HepG2 (cell line): ENCODE results near the gene ETFB. TPM values are rescaled to one million over a fixed set of nuclear protein-coding genes. Genes with fewer than 3 reads are reported as not detected.

Experiments used
- ARID5B ChIP-seq: IDR thresholded peaks from 2 replicates; pipeline ENCODE4 v1.4.0; 2020; ENCODE audit warnings: mild to moderate bottlenecking, missing genetic modification reagents
- ARNTL ChIP-seq: sonication (generic); formaldehyde crosslinking; IDR thresholded peaks from 2 replicates; pipeline ENCODE4 v1.4.0; 2020; ENCODE audit warnings: mild to moderate bottlenecking, missing genetic modification reagents
- ATM ChIP-seq: fragments of 450-650 bp; IDR thresholded peaks from 2 replicates; pipeline ENCODE4 v1.7.1; 2017; ENCODE audit warnings: mild to moderate bottlenecking, borderline replicate concordance
- CAMTA2 ChIP-seq: sonication (generic); formaldehyde crosslinking; IDR thresholded peaks from 2 replicates; pipeline ENCODE4 v1.4.0; 2020; ENCODE audit warnings: mild to moderate bottlenecking, missing genetic modification reagents, borderline replicate concordance
- CEBPB ChIP-seq: IDR thresholded peaks from 2 replicates; pipeline ENCODE4 v1.6.1; 2011; ENCODE audit warnings: low read depth, low read length, improper control_type of control experiment, borderline replicate concordance
- CHD2 ChIP-seq: IDR thresholded peaks from 2 replicates; pipeline ENCODE4 v1.6.1; 2011; ENCODE audit warnings: low read depth, low read length, improper control_type of control experiment
- MTF2 ChIP-seq: sonication (generic); formaldehyde crosslinking; IDR thresholded peaks from 2 replicates; pipeline ENCODE4 v1.5.0; 2020; ENCODE audit warnings: missing genetic modification reagents, borderline replicate concordance
- ONECUT2 ChIP-seq: sonication (generic); formaldehyde crosslinking; IDR thresholded peaks from 2 replicates; pipeline ENCODE4 v1.4.0; 2020; ENCODE audit warnings: missing genetic modification reagents
- SMAD9 ChIP-seq: sonication (generic); formaldehyde crosslinking; IDR thresholded peaks from 2 replicates; pipeline ENCODE4 v1.5.1; 2020; ENCODE audit warnings: mild to moderate bottlenecking, missing genetic modification reagents
- ZNF101 ChIP-seq: sonication (generic); formaldehyde crosslinking; IDR thresholded peaks from 2 replicates; pipeline ENCODE4 v1.4.0; 2020; ENCODE audit warnings: mild to moderate bottlenecking, low read depth, missing genetic modification reagents, borderline replicate concordance
- ZNF468 ChIP-seq: sonication (generic); formaldehyde crosslinking; IDR thresholded peaks from 2 replicates; pipeline ENCODE4 v1.8.0; 2022; ENCODE audit warnings: mild to moderate bottlenecking, moderate library complexity, missing genetic modification reagents
- ZNF740 ChIP-seq: sonication (generic); formaldehyde crosslinking; IDR thresholded peaks from 2 replicates; pipeline ENCODE4 v1.4.0; 2020; ENCODE audit warnings: missing genetic modification reagents
- polyA plus RNA-seq, 8 experiments: library from polyadenylated mRNA; depleted of rRNA in 3 of 8; stranded (reverse) in 7 of 8; unstranded in 1 of 8; fragments of >200 nt; fragmentation: Illumina TruSeq in 4 of 8; extraction: Trizol in 4 of 8; gene quantifications; 2 replicates each; pipeline versions ENCODE4 v1.2.1 to v1.2.3, GENCODE V29; 2011 to 2016; ENCODE audit warnings: low read depth in 4 of 8, missing spikeins in 1 of 8, mixed read lengths in 1 of 8; ENCODE audit not compliant: insufficient read depth in 1 of 8
- total RNA-seq, 5 experiments: library from RNA; depleted of rRNA; stranded (reverse); fragments of >200 nt; fragmentation: Illumina TruSeq; extraction: Trizol; gene quantifications; 2 replicates each; pipeline ENCODE4 v1.2.3, GENCODE V29; 2016; ENCODE audit warnings: low read depth in 1 of 5
- TF ChIP-seq, protein P1 (sequence below): sonication (generic); formaldehyde crosslinking; IDR thresholded peaks from 2 replicates; pipeline ENCODE4 v1.8.1; 2022; ENCODE audit warnings: low read depth, mild to moderate bottlenecking, missing genetic modification reagents
- TF ChIP-seq, protein P2 (sequence below): sonication (generic); formaldehyde crosslinking; IDR thresholded peaks from 2 replicates; pipeline ENCODE4 v1.4.0; 2020; ENCODE audit warnings: mild to moderate bottlenecking, missing genetic modification reagents
- TF ChIP-seq, protein P3 (sequence below): IDR thresholded peaks from 2 replicates; pipeline ENCODE4 v1.6.1; 2016
- TF ChIP-seq, protein P4 (sequence below): sonication (generic); formaldehyde crosslinking; IDR thresholded peaks from 2 replicates; pipeline ENCODE4 v1.4.0; 2020; ENCODE audit warnings: missing genetic modification reagents
- TF ChIP-seq, protein P5 (sequence below): IDR thresholded peaks from 2 replicates; pipeline ENCODE4 v1.6.1; 2016; ENCODE audit warnings: missing genetic modification reagents, missing compliant biosample characterization

ETFB gene
- total and polyA plus RNA-seq, 2 of the 13 experiments (the other 11 are each of a cell fraction or from before 2014, with no cell fraction given), result 678 to 1,314 TPM

DNA sequence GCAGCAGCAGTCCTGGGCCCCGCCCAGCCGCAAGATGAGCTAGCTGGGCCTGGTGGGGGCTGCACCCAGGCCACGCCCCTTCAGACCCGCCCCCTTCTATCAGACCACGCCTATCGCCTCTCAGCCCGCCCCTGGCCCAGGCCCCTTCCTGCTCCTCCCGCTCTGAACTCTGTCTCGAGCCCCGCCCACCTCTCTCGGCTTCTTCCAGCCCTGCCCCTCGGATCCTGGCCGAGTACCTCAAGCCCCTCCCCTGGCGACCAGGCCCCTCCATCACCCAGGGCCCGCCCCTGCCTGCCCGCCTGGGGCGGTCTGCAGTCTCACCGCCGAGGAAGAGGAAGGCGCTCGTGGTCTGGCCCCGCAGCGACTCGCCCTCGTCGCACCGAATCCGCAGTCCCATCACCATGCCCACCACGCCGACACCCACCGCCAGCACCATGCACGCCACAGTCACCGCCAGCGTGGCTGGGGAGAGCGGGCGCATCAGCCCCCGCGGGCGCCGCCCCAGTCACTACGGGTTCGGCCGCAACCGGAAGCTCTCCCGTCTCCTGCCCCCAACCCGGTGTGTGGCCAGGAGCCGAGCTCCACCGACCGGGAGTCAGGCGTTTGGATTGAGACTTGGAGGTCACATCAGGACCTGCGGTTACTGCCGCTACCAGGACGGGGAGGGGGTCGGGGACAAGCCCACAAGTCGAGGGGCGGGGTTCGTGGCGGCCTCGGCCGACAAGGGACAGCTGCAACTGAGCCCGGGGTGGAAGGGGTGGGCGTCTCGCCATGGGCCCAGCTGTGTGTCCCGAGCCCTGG is 1.6 kb upstream of the ETFB start (continued):
- TF ChIP-seq ARID5B (CRISPR knock-in tag), result peak; percentile 58
- TF ChIP-seq, protein P1, sequence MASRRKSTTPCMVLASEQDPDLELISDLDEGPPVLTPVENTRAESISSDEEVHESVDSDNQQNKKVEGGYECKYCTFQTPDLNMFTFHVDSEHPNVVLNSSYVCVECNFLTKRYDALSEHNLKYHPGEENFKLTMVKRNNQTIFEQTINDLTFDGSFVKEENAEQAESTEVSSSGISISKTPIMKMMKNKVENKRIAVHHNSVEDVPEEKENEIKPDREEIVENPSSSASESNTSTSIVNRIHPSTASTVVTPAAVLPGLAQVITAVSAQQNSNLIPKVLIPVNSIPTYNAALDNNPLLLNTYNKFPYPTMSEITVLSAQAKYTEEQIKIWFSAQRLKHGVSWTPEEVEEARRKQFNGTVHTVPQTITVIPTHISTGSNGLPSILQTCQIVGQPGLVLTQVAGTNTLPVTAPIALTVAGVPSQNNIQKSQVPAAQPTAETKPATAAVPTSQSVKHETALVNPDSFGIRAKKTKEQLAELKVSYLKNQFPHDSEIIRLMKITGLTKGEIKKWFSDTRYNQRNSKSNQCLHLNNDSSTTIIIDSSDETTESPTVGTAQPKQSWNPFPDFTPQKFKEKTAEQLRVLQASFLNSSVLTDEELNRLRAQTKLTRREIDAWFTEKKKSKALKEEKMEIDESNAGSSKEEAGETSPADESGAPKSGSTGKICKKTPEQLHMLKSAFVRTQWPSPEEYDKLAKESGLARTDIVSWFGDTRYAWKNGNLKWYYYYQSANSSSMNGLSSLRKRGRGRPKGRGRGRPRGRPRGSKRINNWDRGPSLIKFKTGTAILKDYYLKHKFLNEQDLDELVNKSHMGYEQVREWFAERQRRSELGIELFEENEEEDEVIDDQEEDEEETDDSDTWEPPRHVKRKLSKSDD (CRISPR knock-in tag), result no peak; the same call in 1 of the 2 replicates
- no peak for TF ChIP-seq ZNF740 (CRISPR knock-in tag)
- TF ChIP-seq SMAD9, result peak; percentile 76; the same call in 1 of the 2 replicates
- TF ChIP-seq CAMTA2 (CRISPR knock-in tag), result no peak
- no peak for TF ChIP-seq ZNF101 (CRISPR knock-in tag)
- no peak for TF ChIP-seq ATM
- TF ChIP-seq CHD2, result peak; percentile 33; the same call in 1 of the 2 replicates
- 0 out of 2 replicates have a peak, but pooled peaks have one; percentile 68 for TF ChIP-seq ZNF468 (CRISPR knock-in tag)
- TF ChIP-seq, protein P2, sequence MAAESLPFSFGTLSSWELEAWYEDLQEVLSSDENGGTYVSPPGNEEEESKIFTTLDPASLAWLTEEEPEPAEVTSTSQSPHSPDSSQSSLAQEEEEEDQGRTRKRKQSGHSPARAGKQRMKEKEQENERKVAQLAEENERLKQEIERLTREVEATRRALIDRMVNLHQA (CRISPR knock-in tag), result no peak
- TF ChIP-seq, protein P3, sequence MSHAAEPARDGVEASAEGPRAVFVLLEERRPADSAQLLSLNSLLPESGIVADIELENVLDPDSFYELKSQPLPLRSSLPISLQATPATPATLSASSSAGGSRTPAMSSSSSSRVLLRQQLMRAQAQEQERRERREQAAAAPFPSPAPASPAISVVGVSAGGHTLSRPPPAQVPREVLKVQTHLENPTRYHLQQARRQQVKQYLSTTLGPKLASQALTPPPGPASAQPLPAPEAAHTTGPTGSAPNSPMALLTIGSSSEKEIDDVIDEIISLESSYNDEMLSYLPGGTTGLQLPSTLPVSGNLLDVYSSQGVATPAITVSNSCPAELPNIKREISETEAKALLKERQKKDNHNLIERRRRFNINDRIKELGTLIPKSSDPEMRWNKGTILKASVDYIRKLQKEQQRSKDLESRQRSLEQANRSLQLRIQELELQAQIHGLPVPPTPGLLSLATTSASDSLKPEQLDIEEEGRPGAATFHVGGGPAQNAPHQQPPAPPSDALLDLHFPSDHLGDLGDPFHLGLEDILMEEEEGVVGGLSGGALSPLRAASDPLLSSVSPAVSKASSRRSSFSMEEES, result 0 out of 2 replicates have a peak, but pooled peaks have one; percentile 37
- TF ChIP-seq, protein P4, sequence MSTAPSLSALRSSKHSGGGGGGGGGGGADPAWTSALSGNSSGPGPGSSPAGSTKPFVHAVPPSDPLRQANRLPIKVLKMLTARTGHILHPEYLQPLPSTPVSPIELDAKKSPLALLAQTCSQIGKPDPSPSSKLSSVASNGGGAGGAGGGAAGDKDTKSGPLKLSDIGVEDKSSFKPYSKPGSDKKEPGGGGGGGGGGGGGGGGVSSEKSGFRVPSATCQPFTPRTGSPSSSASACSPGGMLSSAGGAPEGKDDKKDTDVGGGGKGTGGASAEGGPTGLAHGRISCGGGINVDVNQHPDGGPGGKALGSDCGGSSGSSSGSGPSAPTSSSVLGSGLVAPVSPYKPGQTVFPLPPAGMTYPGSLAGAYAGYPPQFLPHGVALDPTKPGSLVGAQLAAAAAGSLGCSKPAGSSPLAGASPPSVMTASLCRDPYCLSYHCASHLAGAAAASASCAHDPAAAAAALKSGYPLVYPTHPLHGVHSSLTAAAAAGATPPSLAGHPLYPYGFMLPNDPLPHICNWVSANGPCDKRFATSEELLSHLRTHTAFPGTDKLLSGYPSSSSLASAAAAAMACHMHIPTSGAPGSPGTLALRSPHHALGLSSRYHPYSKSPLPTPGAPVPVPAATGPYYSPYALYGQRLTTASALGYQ (CRISPR knock-in tag), result no peak
- no peak for TF ChIP-seq ONECUT2 (CRISPR knock-in tag)
- TF ChIP-seq MTF2 (CRISPR knock-in tag), result no peak
- TF ChIP-seq, protein P5, sequence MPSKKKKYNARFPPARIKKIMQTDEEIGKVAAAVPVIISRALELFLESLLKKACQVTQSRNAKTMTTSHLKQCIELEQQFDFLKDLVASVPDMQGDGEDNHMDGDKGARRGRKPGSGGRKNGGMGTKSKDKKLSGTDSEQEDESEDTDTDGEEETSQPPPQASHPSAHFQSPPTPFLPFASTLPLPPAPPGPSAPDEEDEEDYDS, result peak; percentile 85
- TF ChIP-seq ARNTL, result 0 out of 2 replicates have a peak, but pooled peaks have one; percentile 63
- no peak for TF ChIP-seq CEBPB
